Pulmonary artery endothelial cell (primary cell): Measurements from ENCODE around the gene SERPINA4. TPM values are rescaled to one million over a fixed set of nuclear protein-coding genes. Genes with fewer than 3 reads are reported as not detected.
"Not testable (repeated sequence)": the region's sequence is repeated elsewhere in the genome, so short reads cannot be mapped to it uniquely, and the experiment has no call there.

Experiments
- DNase-seq: peaks from one replicate; pipeline ENCODE4 v3.0.0-alpha.2; 2011; ENCODE audit warnings: low read depth, low spot score
- total RNA-seq: library from RNA; depleted of rRNA; stranded (reverse); fragments of >200 nt; gene quantifications from 2 replicates; pipeline ENCODE4 v1.2.3, GENCODE V29; 2014

Gene SERPINA4
- total RNA-seq, 1 donor from 2014 or later, result not detected

GRCh38 chr14:94588311-94588710 is 27.1 kb downstream of the SERPINA4 start:
- DNase-seq, result no peak

- DNase-seq, result no peak
Measured at GRCh38 chr14:94591073-94591472, 29.8 kb downstream of the SERPINA4 start.

- DNase-seq, result no peak
Measured at GRCh38 chr14:94591871-94592270, 30.6 kb downstream of the SERPINA4 start.

GRCh38 chr14:94592457-94592856 is 31.2 kb downstream of the SERPINA4 start:
- DNase-seq, result no peak

- no peak for DNase-seq
Measured at GRCh38 chr14:94593376-94593748, 32.1 kb downstream of the SERPINA4 start.

- DNase-seq, result no peak
Measured at GRCh38 chr14:94593749-94594431, 32.6 kb downstream of the SERPINA4 start.

- DNase-seq, result no peak
Measured at GRCh38 chr14:94594441-94594840, 33.2 kb downstream of the SERPINA4 start.

GRCh38 chr14:94595912-94596311 is 34.7 kb downstream of the SERPINA4 start:
- DNase-seq, result no peak

- DNase-seq, result no peak
Measured at GRCh38 chr14:94596361-94596760, 35.1 kb downstream of the SERPINA4 start.

- no peak for DNase-seq
Measured at GRCh38 chr14:94597788-94598187, 36.5 kb downstream of the SERPINA4 start.

- DNase-seq, result no peak
Measured at GRCh38 chr14:94598506-94598815, 37.2 kb downstream of the SERPINA4 start.

GRCh38 chr14:94598816-94599655 is 37.8 kb downstream of the SERPINA4 start:
- DNase-seq, result peak; percentile 85

GRCh38 chr14:94599656-94600004 is 38.4 kb downstream of the SERPINA4 start:
- no peak for DNase-seq

GRCh38 chr14:94600148-94600545 is 38.9 kb downstream of the SERPINA4 start:
- DNase-seq, result no peak

GRCh38 chr14:94601884-94602391 is 40.7 kb downstream of the SERPINA4 start:
- DNase-seq, result peak; percentile 52

GRCh38 chr14:94602722-94603121 is 41.5 kb downstream of the SERPINA4 start:
- no peak for DNase-seq

- DNase-seq, result no peak
Measured at GRCh38 chr14:94605361-94605760, 44.1 kb downstream of the SERPINA4 start.

GRCh38 chr14:94608966-94609365 is 47.7 kb downstream of the SERPINA4 start:
- not testable (repeated sequence) for DNase-seq

GRCh38 chr14:94611179-94611578 is 49.9 kb downstream of the SERPINA4 start:
- no peak for DNase-seq

GRCh38 chr14:94612174-94612573 is 50.9 kb downstream of the SERPINA4 start, which contains the start of gene SERPINA3:
TSS of gene SERPINA3 (plus strand) at chr14:94612391. CDS start at chr14:94614442, 2,051 bp downstream.
- DNase-seq, result no peak

- no peak for DNase-seq
Measured at GRCh38 chr14:94612580-94613554, 51.6 kb downstream of the SERPINA4 start.
